Dendritic cell treated with granulocyte-macrophage colony-stimulating factor and Interleukin-4, amounts not matched to agents 40 ng/mL and 50 ng/mL, for 4 days (primary cell): ENCODE data around the gene RIPOR2.

ENCODE experiments used
- H3K27ac Mint-ChIP-seq: one replicate; pipeline ENCODE4 v1.8.0; 2022; ENCODE audit warnings: mild to moderate bottlenecking, mixed read lengths
- H3K27me3 Mint-ChIP-seq: one replicate; pipeline ENCODE4 v1.8.0; 2022; ENCODE audit warnings: mild to moderate bottlenecking, mixed read lengths
- H3K36me3 Mint-ChIP-seq: one replicate; pipeline ENCODE4 v1.8.0; 2022; ENCODE audit warnings: low read depth, mixed read lengths
- H3K4me1 Mint-ChIP-seq: one replicate; pipeline ENCODE4 v1.8.0; 2022; ENCODE audit warnings: low read depth, mixed read lengths
- H3K4me3 Mint-ChIP-seq: one replicate; pipeline ENCODE4 v1.8.0; 2022; ENCODE audit warnings: mild to moderate bottlenecking, moderate library complexity, mixed read lengths
- H3K9me3 Mint-ChIP-seq: one replicate; pipeline ENCODE4 v1.8.0; 2022; ENCODE audit warnings: mixed read lengths
- intact Hi-C: fragments of 100-400 bp; cut with micrococcal nuclease; formaldehyde crosslinking; loops from one replicate; pipeline ENCODE4 v1.15.0; 2022

Gene RIPOR2

GRCh38 chr6:24856901-24857670 is 78.7 kb downstream of the RIPOR2 start:
- H3K4me3 Mint-ChIP-seq, result no peak overlapping the region
- H3K4me1 Mint-ChIP-seq, result peaks cover 32% of the 10 kb centered on the region
- H3K9me3 Mint-ChIP-seq, result no peaks in the 10 kb centered on the region

GRCh38 chr6:24856246-24856599 is 79.5 kb downstream of the RIPOR2 start:
- H3K36me3 Mint-ChIP-seq, result no peaks in the 10 kb centered on the region
- no peaks in the 10 kb centered on the region for H3K27me3 Mint-ChIP-seq
- no peak overlapping the region for H3K4me3 Mint-ChIP-seq
- peaks cover 32% of the 10 kb centered on the region for H3K4me1 Mint-ChIP-seq
- intact Hi-C loops, result loop anchor here (1.0 to 2.0 kb wide), 3 partner anchors 53 to 214 kb away; no protein-coding TSS in a partner anchor
- no peaks in the 10 kb centered on the region for H3K9me3 Mint-ChIP-seq
- no peak overlapping the region for H3K27ac Mint-ChIP-seq

More at GRCh38 chr6:24856901-24857670, 78.7 kb downstream of the RIPOR2 start:
- no peaks in the 10 kb centered on the region for H3K36me3 Mint-ChIP-seq
- no peaks in the 10 kb centered on the region for H3K27me3 Mint-ChIP-seq
- H3K27ac Mint-ChIP-seq, result peak overlapping the region; percentile 86
- intact Hi-C loops, result loop anchor here (1.0 to 2.0 kb wide), 3 partner anchors 52 to 213 kb away; no protein-coding TSS in a partner anchor

- Mint-ChIP-seq H3K4me3 (no peak overlapping the region), H3K27ac (no peak overlapping the region), H3K9me3 (no peaks in the 10 kb centered on the region), H3K4me1 (peaks cover 32% of the 10 kb centered on the region), H3K36me3 (peaks cover 2% of the 10 kb centered on the region), H3K27me3 (no peaks in the 10 kb centered on the region)
- intact Hi-C loops, result loop anchor here (1.0 to 2.0 kb wide), 3 partner anchors 53 to 215 kb away; no protein-coding TSS in a partner anchor
These were observed 80.1 kb downstream of the RIPOR2 start for GRCh38 chr6:24855395-24856245.

- peak overlapping the region; percentile 30 for H3K27ac Mint-ChIP-seq
- intact Hi-C loops, result no loop called here
- H3K27me3 Mint-ChIP-seq, result no peaks in the 10 kb centered on the region
- H3K9me3 Mint-ChIP-seq, result no peaks in the 10 kb centered on the region
- H3K4me3 Mint-ChIP-seq, result no peak overlapping the region
- peaks cover 17% of the 10 kb centered on the region for H3K36me3 Mint-ChIP-seq
- H3K4me1 Mint-ChIP-seq, result peaks cover 21% of the 10 kb centered on the region
These were observed 81.6 kb downstream of the RIPOR2 start for GRCh38 chr6:24854077-24854666.

GRCh38 chr6:24851086-24851485 is 84.7 kb downstream of the RIPOR2 start:
- Mint-ChIP-seq H3K4me3 (no peak overlapping the region), H3K4me1 (no peaks in the 10 kb centered on the region), H3K27ac (no peak overlapping the region), H3K36me3 (peaks cover 35% of the 10 kb centered on the region), H3K27me3 (no peaks in the 10 kb centered on the region), H3K9me3 (no peaks in the 10 kb centered on the region)
- intact Hi-C loops, result no loop called here

GRCh38 chr6:24849713-24850112 is 86.0 kb downstream of the RIPOR2 start:
- Mint-ChIP-seq H3K9me3 (no peaks in the 10 kb centered on the region), H3K4me1 (peaks cover 5% of the 10 kb centered on the region), H3K27ac (no peak overlapping the region), H3K27me3 (no peaks in the 10 kb centered on the region), H3K36me3 (peaks cover 44% of the 10 kb centered on the region), H3K4me3 (no peak overlapping the region)
- intact Hi-C loops, result no loop called here

GRCh38 chr6:24848461-24848860 is 87.3 kb downstream of the RIPOR2 start:
- H3K27me3 Mint-ChIP-seq, result no peaks in the 10 kb centered on the region
- H3K27ac Mint-ChIP-seq, result no peak overlapping the region
- peaks cover 44% of the 10 kb centered on the region for H3K36me3 Mint-ChIP-seq
- intact Hi-C loops, result no loop called here
- H3K9me3 Mint-ChIP-seq, result no peaks in the 10 kb centered on the region
- H3K4me1 Mint-ChIP-seq, result peaks cover 5% of the 10 kb centered on the region
- no peak overlapping the region for H3K4me3 Mint-ChIP-seq

DNA sequence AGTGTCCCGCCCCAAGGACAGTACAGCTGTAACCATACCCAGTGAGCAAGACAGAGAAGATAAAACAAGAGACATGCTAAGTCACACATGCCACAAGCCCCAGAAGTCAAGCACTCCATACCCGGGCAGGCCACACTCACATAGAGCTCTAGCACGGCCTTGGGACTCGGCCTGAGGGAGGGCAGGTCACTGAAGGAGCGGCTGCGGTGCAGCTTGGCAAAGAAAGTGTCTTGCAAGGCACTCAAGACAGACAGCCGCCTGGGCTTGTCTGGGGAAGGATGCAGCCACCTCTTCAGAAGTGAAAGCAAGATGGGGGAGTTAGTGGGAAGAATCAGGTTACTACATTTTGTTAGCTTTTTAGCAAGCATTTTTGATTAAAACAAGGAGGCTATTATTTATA is 88.4 kb downstream of the RIPOR2 start:
- Mint-ChIP-seq H3K36me3 (peaks cover 54% of the 10 kb centered on the region), H3K4me1 (peaks cover 5% of the 10 kb centered on the region), H3K9me3 (no peaks in the 10 kb centered on the region), H3K27ac (no peak overlapping the region), H3K27me3 (no peaks in the 10 kb centered on the region), H3K4me3 (no peak overlapping the region)
- intact Hi-C loops, result no loop called here

- Mint-ChIP-seq H3K27ac (no peak overlapping the region), H3K4me1 (peaks cover 5% of the 10 kb centered on the region), H3K27me3 (no peaks in the 10 kb centered on the region), H3K36me3 (peaks cover 60% of the 10 kb centered on the region), H3K4me3 (no peak overlapping the region), H3K9me3 (no peaks in the 10 kb centered on the region)
- intact Hi-C loops, result no loop called here
These were observed 90.2 kb downstream of the RIPOR2 start for GRCh38 chr6:24845578-24845977.

DNA sequence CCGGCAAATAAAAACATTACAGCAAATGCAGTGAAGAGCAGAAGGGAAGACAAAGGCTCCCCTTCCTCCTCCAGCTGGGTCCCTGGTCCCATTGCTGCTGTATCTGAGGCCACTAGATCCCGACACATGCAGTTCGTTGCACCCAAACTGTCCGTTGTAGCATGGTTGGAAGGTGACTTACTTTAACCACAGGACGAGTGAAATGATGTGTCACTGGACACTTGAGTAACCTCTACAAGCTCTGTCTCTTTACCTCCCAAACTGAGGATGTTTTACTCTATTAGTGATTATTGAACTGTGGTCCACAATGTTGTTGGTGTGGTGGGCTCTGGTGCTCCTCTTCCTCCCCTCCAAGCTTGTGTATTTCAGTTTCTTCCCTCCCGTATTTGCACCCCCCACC is 90.9 kb downstream of the RIPOR2 start:
- H3K4me1 Mint-ChIP-seq, result peaks cover 5% of the 10 kb centered on the region
- intact Hi-C loops, result no loop called here
- H3K36me3 Mint-ChIP-seq, result peaks cover 53% of the 10 kb centered on the region
- H3K9me3 Mint-ChIP-seq, result no peaks in the 10 kb centered on the region
- no peaks in the 10 kb centered on the region for H3K27me3 Mint-ChIP-seq
- no peak overlapping the region for H3K4me3 Mint-ChIP-seq
- no peak overlapping the region for H3K27ac Mint-ChIP-seq

- H3K9me3 Mint-ChIP-seq, result no peaks in the 10 kb centered on the region
- H3K4me3 Mint-ChIP-seq, result no peak overlapping the region
- intact Hi-C loops, result no loop called here
- H3K27ac Mint-ChIP-seq, result no peak overlapping the region
- peaks cover 5% of the 10 kb centered on the region for H3K4me1 Mint-ChIP-seq
- peaks cover 45% of the 10 kb centered on the region for H3K36me3 Mint-ChIP-seq
- no peaks in the 10 kb centered on the region for H3K27me3 Mint-ChIP-seq
These were observed 91.7 kb downstream of the RIPOR2 start for GRCh38 chr6:24844061-24844460.

GRCh38 chr6:24840187-24840586 is 95.6 kb downstream of the RIPOR2 start:
- Mint-ChIP-seq H3K4me3 (no peak overlapping the region), H3K27ac (no peak overlapping the region), H3K36me3 (peaks cover 27% of the 10 kb centered on the region), H3K9me3 (no peaks in the 10 kb centered on the region), H3K27me3 (no peaks in the 10 kb centered on the region), H3K4me1 (peaks cover 6% of the 10 kb centered on the region)
- intact Hi-C loops, result no loop called here

- Mint-ChIP-seq H3K4me1 (peaks cover 16% of the 10 kb centered on the region), H3K27ac (no peak overlapping the region), H3K9me3 (no peaks in the 10 kb centered on the region), H3K36me3 (peaks cover 27% of the 10 kb centered on the region), H3K4me3 (no peak overlapping the region), H3K27me3 (no peaks in the 10 kb centered on the region)
- intact Hi-C loops, result no loop called here
These were observed 96.8 kb downstream of the RIPOR2 start for GRCh38 chr6:24838994-24839393.

DNA sequence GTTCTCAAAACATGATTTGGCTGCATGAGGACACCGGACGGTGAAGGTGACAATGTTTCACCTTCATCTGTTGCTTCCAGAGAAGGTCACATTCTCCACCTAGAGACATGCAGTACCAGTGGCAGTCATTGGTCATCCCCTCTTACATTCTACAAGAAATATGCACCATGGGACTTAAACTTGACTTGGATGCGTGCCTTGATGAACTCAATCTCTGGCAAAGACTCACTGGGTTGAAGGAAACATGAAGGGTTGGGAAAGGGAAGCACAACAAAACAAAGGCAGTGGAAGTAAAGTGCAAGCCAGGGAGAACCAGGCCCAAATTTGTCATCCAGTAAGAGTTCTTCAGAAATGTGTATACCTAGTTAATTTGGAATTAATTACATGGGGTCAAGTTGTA is 97.7 kb downstream of the RIPOR2 start:
- no peak overlapping the region for H3K4me3 Mint-ChIP-seq
- no peaks in the 10 kb centered on the region for H3K9me3 Mint-ChIP-seq
- no peaks in the 10 kb centered on the region for H3K27me3 Mint-ChIP-seq
- H3K27ac Mint-ChIP-seq, result no peak overlapping the region
- intact Hi-C loops, result no loop called here
- H3K36me3 Mint-ChIP-seq, result peaks cover 23% of the 10 kb centered on the region
- peaks cover 16% of the 10 kb centered on the region for H3K4me1 Mint-ChIP-seq
